GM21381 (cell line): Measurements from ENCODE around the gene IRAK3.
A peak's percentile ranks its signal among the peaks of the same experiment; 100 is the strongest.
"Not testable (repeated sequence)": the region's sequence is repeated elsewhere in the genome, so short reads cannot be mapped to it uniquely, and the experiment has no call there.

Experiments used
- ATAC-seq: cut with Tn5 transposase; IDR thresholded peaks from one replicate; pipeline ENCODE4 v1.9.1; 2021; ENCODE audit warnings: mild to moderate bottlenecking, moderate library complexity; ENCODE audit not compliant: unreplicated experiment

Gene IRAK3

GRCh38 chr12:66169221-66170170, 19.5 kb upstream of the IRAK3 start, which contains the start of gene TMBIM4:
Gene TMBIM4 (minus strand): TSS chr12:66169996. CDS start chr12:66169951, 45 bp downstream.
- peak; percentile 86 for ATAC-seq

DNA sequence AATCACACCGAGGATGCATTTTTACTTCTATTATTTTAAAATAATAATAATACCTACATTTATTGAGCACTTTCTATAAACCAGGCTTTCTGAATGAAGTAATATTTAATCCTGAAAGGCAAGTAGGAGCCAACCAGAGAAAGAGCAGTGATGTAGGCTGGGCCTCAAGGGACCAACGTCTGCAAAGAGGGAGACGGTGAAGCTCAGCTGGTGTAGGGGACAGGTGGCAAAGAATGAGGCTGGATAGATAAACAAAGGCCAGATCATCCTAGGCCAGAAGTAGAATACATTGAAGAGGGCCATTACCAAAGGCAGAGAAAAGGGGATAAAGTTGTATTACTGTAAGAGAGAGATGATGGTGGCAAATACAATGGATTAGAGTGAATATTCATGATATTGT, 18.4 kb upstream of the IRAK3 start:
- no peak for ATAC-seq

GRCh38 chr12:66174391-66175325, 14.4 kb upstream of the IRAK3 start:
- ATAC-seq, result not testable (repeated sequence)

GRCh38 chr12:66176105-66176900, 12.7 kb upstream of the IRAK3 start:
- ATAC-seq, result no peak

GRCh38 chr12:66182956-66183355, 6.1 kb upstream of the IRAK3 start:
- ATAC-seq, result no peak

DNA sequence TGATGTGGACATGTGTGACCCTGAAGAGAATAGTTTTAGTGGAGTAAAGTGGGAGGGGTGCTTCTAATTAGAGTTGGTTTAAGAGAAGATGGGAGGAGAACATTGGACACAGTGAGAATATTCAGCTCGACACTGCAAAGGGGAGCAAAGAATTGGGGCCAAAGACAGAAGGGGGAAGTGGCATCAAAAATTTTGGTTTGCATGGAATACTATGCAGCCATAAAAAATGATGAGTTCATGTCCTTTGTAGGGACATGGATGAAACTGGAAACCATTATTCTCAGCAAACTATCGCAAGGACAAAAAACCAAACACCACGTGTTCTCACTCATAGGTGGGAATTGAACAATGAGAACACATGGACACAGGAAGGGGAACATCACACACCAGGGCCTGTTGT, 4.2 kb upstream of the IRAK3 start:
- not testable (repeated sequence) for ATAC-seq

DNA sequence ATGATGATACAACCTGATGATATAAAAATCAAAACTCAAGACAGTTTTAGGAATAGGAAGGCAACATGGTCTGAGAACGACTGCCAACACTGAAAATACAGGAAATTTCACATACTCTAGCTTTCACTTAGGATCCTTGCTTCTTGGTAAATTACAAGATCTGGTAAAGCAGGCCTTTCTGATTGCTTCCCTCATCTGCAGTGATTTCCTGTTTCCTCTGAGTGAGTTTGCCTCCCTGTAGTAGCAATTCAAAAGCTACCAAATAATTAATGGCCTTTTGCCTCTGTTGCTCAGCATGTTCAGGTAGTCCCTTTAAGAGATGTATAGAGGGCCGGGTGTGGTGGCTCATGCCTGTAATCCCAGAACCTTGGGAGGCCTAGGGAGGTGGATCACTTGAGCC, 2.0 kb upstream of the IRAK3 start:
- ATAC-seq, result no peak

DNA sequence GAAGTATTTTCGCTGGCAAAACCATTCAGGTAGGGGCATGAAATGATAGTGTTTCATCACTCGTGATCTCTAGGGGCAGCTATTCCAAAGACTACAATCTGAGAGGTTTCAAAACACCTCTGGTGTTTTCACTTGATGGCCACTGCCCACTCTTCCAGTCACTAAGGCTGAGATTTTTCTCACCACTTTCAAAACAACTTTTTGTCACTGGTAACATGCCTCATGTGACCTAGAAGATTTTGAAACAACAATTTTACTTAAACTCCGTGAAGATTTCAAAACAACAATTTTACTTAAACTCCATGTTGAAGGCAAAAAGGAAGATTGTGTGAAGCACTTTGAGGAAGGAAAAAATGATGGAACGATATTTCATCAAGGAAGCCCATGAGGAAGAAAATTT, 1.2 kb upstream of the IRAK3 start:
- no peak for ATAC-seq

DNA sequence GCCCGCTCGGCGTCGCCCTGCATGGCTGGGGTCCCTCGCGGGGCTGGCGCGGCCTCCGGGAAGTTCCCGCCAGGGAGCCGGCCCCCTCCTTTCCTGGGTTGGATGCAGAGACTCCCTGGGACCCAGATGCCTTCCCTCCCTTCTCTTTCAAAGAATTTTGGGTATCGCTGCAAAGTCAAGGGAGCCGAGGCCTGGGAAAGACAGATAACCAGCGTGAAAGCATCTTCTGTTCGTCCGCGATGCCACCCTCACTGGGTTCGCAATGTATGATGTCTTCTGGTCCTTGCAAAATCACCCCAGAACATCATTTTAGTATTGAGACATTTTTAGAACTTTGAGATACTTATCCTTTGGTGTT, 451 bp downstream of the IRAK3 start:
- no peak for ATAC-seq

- no peak for ATAC-seq
These were observed 875 bp downstream of the IRAK3 start for GRCh38 chr12:66189889-66190288.

GRCh38 chr12:66190519-66191370, 1.7 kb downstream of the IRAK3 start:
- ATAC-seq, result no peak

DNA sequence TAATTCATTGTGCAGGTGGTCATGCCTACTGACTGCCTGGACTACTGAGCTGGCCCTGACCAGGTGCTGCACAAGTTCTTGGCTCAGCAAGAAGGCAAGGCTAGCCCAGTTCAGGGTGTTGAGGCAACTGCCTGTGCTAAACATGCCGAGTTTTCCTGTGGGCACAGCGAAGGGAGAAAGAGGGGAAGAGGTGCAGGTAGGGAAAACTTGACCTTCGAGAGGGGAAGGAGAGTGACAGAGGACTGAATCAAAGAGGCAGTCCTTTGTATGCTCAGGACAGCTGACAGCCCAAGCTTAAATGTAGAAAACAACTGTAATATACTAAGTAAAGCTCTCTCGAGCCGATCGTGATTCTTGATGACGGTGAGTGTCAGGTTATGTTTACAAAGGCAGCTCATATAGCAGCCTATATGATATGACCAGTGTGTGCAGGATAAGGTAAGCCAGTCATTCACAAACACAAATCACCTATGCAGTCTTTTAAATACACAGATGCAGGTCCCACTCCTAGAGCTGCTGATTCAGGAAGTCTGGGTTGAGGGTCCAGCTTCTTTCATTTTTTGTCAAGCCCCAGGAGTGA, 2.6 kb downstream of the IRAK3 start:
- no peak for ATAC-seq

GRCh38 chr12:66194122-66194521, 5.1 kb downstream of the IRAK3 start:
- ATAC-seq, result no peak

DNA sequence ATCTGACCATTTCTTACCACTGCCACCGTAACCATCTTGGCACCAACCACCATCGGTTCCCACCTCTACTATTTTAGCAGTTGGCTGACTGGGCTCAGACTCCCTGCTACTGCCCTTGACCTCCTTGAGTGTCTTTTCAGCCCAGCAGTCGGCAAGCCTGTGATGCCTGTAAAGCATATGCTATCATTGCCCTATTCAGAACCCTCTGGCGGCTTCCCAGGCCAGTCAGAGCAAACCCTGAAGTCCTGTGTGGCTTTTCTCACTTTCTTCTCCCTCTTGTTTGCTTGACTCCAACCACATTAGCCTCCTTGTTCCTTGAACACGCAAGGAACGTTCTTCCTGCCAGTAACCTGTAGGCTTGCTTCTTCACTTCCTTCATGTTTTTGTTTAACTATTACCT, 6.2 kb downstream of the IRAK3 start:
- no peak for ATAC-seq

GRCh38 chr12:66196806-66197205, 7.8 kb downstream of the IRAK3 start:
- ATAC-seq, result peak; percentile 85

DNA sequence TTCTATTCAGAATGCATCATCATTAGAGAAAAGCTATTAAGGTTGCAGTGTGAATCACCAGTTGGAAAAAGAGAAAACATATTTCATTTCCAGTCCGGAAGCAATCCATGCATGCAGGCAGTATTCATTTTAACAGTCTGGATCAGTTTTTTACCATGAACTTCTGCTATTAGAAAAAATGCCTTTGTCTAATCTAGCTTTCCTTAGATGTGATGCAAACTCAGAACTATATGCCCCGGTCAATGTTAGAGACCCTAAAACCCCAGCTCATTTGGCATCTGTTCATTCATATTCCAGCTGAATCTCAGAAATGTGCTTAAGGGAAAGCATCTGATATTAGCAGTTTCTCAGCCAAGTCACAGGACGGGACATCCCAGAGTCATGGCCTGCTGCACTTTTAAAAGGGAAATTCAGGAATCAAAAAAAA, 8.5 kb downstream of the IRAK3 start:
- ATAC-seq, result no peak

DNA sequence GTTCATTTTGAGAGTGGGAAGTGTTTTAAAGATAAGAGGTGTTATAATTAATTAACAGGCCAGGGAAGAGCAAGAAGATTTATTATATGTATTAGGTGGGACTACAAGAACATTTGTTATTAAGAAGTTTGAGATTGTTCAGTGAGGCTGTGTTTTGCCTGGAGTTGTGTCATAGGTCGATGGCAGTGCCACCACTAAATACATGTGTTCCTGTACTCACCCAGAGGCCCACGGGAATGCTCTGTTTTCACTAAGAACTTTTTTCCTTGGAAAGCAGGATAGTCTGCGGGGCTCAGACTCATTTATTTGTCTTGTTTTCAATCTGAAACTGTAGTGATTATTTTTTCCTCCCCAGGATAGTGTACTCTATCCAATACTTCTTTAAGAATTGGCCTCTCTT, 10.1 kb downstream of the IRAK3 start:
- ATAC-seq, result no peak

DNA sequence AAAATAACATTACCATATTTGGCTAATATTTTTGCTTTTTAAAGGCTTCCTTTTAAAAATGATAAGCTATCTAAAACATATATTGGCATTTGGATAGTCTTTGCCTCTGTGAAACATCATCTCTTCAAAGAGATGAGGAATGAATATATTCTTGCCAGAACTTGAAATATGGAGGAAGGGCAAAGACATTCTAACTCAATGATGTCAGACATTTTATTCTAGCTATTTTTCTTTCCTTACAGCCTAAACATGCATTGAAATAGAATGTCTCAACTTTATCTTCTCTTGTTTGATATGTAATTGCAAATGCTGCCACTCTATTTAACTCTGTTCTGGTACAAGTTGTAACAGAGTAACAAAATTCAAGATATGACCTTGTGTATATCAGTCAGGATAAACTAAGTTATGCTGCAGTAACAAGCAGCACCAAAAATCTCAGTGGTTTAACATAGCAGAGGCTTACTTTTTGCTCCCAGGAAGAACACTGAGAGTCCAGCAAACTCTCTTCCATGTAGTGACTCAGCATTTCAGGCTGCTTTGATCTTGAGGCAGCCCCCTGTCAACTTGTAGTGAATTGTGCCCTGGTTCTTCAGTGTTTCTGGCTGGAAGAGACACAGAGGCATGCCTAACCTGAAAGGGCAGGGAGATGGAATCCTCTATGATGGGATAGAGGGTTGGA, 11.0 kb downstream of the IRAK3 start:
- ATAC-seq, result no peak

GRCh38 chr12:66203820-66204219, 14.8 kb downstream of the IRAK3 start:
- ATAC-seq, result no peak
